Upper lobe of left lung (tissue), 4 donors: ENCODE data around the gene GCC1.

Source experiments
- POLR2A ChIP-seq, 4 donors: fragments of 450-650 bp; IDR thresholded peaks; one replicate each; pipeline ENCODE4 v1.5.1; 2016 to 2017; ENCODE audit warnings: antibody characterized with exemption in 4 of 4, mild to moderate bottlenecking in 2 of 4
- POLR2AphosphoS5 ChIP-seq, 2 donors: sonication (generic); formaldehyde crosslinking; IDR thresholded peaks; one replicate each; pipeline ENCODE4 v1.5.1; 2017; ENCODE audit warnings: antibody characterized with exemption in 2 of 2
- TF ChIP-seq, protein P1 (sequence below), 6 experiments: fragments of 450-650 bp in 4 of 6; fragments of 200-600 bp in 2 of 6; sonication (generic) in 2 of 6; IDR thresholded peaks; one replicate each; pipeline ENCODE4 v1.5.1; 2016 to 2019; ENCODE audit warnings: antibody characterized with exemption in 6 of 6

DNA sequence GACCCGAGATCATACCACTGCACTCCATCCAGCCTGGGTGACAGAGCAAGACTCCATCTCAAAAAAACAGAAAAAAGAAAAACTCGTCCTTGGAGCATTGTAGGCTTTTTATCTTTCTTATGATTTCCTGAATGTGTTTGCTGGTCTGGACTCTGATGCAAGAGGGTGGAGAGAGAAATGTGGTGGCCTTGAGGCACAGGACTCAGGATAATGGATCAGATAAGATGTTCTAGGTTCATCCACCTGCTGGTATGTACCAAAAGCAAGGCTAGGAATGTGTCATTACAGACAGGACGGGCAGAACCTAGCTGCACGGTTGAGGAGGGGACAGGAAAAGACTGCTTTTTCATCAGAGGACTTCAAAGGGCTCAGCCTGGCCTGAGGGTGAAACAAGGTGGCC, 33.5 kb downstream of the GCC1 start:
- no peak for TF ChIP-seq POLR2A (IDR thresholded peaks at IDR 0.05)
- TF ChIP-seq, protein P1, sequence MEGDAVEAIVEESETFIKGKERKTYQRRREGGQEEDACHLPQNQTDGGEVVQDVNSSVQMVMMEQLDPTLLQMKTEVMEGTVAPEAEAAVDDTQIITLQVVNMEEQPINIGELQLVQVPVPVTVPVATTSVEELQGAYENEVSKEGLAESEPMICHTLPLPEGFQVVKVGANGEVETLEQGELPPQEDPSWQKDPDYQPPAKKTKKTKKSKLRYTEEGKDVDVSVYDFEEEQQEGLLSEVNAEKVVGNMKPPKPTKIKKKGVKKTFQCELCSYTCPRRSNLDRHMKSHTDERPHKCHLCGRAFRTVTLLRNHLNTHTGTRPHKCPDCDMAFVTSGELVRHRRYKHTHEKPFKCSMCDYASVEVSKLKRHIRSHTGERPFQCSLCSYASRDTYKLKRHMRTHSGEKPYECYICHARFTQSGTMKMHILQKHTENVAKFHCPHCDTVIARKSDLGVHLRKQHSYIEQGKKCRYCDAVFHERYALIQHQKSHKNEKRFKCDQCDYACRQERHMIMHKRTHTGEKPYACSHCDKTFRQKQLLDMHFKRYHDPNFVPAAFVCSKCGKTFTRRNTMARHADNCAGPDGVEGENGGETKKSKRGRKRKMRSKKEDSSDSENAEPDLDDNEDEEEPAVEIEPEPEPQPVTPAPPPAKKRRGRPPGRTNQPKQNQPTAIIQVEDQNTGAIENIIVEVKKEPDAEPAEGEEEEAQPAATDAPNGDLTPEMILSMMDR (IDR thresholded peaks at IDR 0.05), result no peak
- no peak for TF ChIP-seq POLR2AphosphoS5 (IDR thresholded peaks at IDR 0.05)
